CD4-positive, alpha-beta T cell treated with Interleukin-12 subunit alpha and Interleukin-12 subunit beta, for 1 hour (primary cell): Measurements from ENCODE around the gene ANKRD2.
"Not testable (repeated sequence)": the region's sequence is repeated elsewhere in the genome, so short reads cannot be mapped to it uniquely, and the experiment has no call there.

Experiments used
- DNase-seq: peaks from one replicate; pipeline ENCODE4 v3.0.0-alpha.2; 2020

ANKRD2 gene, protein sequence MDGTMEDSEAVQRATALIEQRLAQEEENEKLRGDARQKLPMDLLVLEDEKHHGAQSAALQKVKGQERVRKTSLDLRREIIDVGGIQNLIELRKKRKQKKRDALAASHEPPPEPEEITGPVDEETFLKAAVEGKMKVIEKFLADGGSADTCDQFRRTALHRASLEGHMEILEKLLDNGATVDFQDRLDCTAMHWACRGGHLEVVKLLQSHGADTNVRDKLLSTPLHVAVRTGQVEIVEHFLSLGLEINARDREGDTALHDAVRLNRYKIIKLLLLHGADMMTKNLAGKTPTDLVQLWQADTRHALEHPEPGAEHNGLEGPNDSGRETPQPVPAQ

DNA sequence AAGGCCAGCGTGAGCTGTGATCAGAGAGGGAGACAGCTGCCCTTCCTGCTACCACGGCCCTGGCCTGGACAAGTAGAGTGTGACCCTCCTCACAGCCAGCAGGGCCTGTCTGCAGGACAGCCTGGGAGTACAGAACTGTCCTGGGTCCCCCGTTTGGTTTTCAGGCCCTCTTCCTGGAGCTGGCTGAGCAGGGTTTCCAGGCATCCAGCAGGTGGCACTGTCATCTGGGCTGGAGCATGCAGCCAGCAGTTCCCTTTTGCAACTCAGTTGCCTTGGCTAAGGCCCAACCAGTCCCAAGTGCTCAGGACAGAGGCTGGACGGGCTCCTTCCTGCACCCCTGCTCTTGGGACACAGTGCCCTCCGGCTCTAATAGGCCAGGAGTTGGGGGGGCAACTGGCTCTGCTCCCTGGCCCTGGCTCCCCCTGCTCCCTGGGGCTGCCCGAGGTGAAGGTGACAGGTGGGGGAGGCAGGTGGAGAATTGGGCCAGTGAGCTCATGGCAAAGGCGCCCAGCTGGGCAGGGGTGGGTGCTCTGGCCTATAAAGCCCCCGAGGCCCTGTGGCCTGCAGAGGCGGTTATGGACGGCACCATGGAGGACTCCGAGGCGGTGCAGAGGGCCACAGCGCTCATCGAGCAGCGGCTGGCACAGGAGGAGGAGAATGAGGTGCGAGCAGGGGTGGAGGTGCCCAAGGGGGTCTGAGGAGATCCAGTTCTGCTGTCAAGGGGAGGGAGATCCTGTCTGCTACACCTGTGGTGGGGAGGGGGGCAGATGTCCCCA is at the start of gene ANKRD2:
Gene ANKRD2, plus strand, starts transcription at position 566 of the 776 bp plus-strand sequence. Its CDS starts 10 bp downstream, at position 576.
- DNase-seq = peak; percentile 51

DNA sequence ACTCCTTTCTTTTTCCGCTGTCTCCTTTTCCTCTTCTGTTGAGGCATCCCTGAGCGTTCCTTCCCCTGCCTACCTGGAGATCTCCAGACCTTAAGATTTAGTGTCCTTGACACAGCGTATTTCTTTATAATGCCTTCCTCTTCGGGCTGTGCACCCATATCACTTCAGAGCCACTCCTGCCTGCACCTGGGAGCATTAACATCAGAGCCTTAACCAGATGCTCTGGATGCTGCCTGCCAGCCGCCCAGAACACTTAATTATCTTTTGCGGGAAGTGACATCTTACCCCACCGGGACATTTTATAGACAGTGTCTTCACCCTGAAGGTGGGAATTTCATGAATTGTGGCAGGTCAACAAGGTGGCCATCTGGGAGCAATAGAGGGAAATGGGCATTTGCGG is 49.6 kb upstream of the ANKRD2 start:
- no peak for DNase-seq

- DNase-seq = no peak
Observed at GRCh38 chr10:97525086-97525485, 47.5 kb upstream of the ANKRD2 start.

- DNase-seq = no peak
Observed at GRCh38 chr10:97525683-97526110, 46.9 kb upstream of the ANKRD2 start.

GRCh38 chr10:97528876-97529275 is 43.7 kb upstream of the ANKRD2 start:
- DNase-seq = not testable (repeated sequence)

- DNase-seq = no peak
Observed at GRCh38 chr10:97529685-97530465, 42.7 kb upstream of the ANKRD2 start.

GRCh38 chr10:97531401-97531986 is 41.1 kb upstream of the ANKRD2 start:
- no peak for DNase-seq

GRCh38 chr10:97532935-97533671 is 39.5 kb upstream of the ANKRD2 start:
- no peak for DNase-seq

DNA sequence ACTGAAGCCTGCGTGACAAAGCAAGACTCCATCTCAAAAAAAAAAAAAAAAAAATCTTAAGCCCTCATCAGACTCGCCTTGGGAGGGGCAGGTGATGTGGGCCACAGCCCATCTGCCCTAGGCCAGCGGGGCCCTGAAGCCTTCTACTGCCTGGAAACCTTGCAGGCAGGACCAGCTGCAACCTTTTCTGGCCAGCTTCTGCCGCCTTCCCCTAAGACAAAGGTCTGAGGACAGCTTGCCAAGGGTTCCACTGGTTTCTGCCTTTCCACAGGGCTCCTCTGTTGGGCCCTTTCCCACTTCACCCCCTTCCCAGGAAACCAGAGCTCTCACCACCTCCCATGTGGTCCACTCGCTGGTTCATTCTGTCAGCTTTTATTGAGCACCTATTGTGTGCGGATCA is 38.7 kb upstream of the ANKRD2 start:
- DNase-seq = no peak

DNA sequence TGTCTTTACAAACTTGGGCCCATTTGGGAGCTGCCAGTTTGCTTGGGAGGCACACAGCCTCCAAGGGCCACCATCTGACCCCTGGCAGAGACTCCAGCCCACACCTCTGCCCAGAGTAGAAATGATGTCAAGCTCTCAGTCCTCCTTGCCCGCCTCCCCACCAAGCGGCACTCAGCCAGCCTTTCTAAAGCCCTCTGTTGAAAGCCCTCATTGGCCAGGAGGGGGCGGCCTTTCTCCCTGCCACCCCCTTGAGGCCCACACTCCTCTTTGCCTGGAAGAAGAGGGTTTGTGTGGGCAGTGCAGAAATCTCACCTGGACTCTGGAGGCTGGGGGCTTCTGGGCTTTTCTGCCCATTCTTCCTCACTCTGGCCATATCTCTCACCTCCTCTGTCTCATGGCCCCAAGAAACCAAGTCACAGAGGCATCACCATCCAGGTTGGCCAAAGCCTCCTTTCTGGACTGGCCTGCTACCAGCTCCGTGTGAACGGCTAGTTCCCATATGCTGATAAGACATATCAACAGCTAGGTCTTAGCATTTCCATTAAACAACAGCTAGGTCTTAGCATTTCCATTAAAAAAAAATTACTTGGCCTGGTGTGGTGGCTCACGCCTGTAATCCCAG is 37.7 kb upstream of the ANKRD2 start:
- peak; percentile 11 for DNase-seq

DNA sequence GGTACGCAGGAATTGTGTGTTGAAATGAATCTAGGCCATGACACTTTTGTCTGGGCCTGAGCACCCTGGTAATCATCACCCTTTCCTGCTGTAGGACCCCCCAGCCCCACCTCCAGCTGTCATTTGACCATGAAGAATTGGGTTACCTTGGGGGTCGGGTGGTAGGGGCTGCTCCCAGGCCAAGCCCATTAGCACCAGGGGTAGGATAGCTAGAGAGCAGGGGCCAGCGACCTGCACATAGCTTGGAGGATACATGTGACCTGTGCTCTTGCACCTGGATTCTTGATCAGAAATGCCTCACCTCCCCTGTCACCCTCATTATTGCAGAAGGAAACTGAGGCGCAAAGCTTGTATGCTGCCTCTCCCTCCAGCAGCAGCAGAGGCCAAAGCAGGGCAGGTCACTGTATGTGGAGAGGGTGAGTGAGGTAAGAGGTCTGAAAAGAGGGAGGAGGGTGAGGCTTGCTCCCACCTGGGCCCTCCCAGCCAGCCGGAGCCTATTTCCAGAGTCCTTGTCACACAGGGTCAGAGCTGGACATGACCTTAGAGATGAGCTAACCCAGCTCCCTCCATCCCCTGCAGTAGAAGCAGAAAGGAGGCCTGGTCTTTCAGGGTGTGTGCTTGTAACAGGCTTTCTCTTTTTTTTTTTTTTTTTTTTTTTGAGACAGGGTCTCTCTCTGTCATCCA is 35.3 kb upstream of the ANKRD2 start:
- DNase-seq = no peak

GRCh38 chr10:97538411-97538810 is 34.2 kb upstream of the ANKRD2 start:
- no peak for DNase-seq

DNA sequence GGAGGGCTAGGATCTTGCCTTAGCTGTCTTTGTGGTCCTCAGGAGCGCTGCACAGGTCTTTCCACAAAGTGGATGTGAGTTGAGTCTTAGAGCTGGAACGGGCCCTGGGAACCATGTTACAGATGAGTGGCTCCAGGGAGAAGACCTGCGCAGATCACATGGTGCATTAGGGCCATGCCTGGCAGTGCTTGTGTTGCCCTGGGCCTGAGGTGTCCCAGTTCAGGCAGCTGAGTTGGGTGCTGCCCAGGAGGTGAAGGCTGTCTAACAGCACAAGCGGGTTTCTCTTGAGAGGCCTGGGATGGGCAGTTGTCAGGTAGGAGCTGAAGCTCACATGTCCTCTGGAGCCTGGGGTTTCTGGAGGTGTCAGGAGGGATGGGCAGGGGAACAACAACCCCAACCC is 33.7 kb upstream of the ANKRD2 start:
- DNase-seq = no peak

GRCh38 chr10:97539523-97540200 is 32.9 kb upstream of the ANKRD2 start:
- DNase-seq = no peak

DNA sequence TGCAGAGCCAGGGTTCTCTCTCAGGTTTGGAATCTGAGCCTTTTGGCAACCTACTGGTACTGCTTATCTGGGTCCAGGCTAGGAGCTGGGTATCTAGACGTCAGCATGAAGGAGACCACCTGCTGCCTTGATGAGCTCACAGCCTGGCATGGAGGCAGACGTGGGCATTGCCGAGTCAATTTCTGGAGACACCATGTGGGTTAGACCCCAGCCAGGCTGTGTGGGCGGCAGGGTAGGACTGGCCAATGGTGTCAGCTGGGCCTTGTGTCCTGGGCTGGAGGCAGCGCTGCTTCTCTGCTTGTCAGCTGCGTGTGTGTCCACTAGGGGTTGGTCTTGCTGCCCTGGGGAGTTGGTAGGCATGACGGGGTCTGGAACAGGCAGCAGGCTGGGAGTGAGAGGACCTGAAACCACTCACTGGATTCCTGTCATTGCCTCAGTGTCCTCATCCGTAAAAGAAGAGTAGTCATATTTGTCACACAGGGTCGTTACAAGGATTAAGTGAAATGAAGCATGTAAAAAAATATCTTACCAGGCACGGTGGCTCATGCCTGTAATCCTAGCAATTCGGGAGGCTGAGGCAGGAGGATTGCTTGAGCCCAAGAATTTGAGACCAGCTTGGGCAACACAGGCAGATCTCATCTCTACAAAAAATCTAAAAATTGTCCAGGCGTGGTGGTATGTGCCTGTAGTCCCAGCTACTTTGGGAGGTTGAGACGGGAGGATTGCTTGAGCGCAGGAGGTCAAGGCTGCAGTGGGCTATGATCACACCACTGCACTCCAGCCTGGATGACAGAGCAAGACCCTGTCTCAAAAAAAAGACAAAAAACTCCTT is 31.7 kb upstream of the ANKRD2 start:
- DNase-seq = no peak

GRCh38 chr10:97542169-97543024 is 30.2 kb upstream of the ANKRD2 start:
- no peak for DNase-seq

DNA sequence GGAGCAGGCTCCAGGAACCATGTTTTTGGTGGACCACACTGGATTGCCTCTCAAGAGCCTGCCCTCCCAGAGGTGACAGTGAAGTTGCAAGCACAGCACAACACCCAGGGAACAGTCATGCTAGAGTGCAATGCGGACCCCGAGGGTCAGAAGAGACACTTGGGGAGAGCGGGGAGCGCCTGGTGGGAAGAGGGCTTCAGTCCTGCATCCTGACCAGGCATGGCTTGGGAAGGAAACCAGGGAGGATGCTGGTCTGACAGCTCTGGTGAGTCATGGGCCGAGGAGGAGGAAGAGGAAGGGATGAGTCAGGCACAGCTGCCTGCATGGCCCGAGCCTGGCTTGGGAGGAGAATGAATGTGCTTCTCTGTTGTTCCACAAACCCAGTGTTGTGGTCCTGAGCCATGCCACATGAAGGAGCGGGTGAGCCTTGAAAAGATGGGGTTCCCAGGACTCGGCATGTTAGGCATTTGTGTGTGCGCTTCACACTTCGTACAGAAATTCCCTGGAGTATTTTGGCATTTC is 29.5 kb upstream of the ANKRD2 start:
- DNase-seq = no peak
